Activated naive CD4-positive, alpha-beta T cell treated with anti-CD3 and anti-CD28 coated beads, Interleukin-2, amount 50 U/mL, for 16 hours (primary cell): ENCODE results near the gene PDZRN4.
"Not testable (repeated sequence)": the region's sequence is repeated elsewhere in the genome, so short reads cannot be mapped to it uniquely, and the experiment has no call there.

Experiments used
- DNase-seq: peaks from one replicate; pipeline ENCODE4 v3.0.0-alpha.2; 2020

Gene PDZRN4

DNA sequence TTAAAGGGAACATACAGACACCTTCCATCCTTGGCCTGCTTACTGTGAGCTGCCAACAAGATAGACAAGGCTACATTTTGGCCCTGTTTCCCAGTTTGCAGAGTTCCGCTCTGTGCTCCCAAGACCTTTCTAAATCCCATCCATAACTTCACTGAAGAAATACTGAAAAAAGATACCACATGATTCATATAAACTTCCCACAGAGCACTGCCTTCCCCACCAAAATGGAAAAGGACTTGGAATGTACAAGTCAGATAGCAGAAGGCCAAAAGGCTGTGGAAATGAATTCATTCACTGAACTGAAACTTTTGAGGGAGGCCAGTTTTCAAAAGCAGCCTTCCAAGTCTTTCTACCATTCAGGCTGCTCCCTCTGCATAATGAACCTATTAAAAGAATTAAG, 29.6 kb downstream of the PDZRN4 start:
- DNase-seq: no peak

GRCh38 chr12:41220931-41221330, 32.8 kb downstream of the PDZRN4 start:
- DNase-seq: no peak

GRCh38 chr12:41221491-41221890, 33.4 kb downstream of the PDZRN4 start:
- no peak for DNase-seq

DNA sequence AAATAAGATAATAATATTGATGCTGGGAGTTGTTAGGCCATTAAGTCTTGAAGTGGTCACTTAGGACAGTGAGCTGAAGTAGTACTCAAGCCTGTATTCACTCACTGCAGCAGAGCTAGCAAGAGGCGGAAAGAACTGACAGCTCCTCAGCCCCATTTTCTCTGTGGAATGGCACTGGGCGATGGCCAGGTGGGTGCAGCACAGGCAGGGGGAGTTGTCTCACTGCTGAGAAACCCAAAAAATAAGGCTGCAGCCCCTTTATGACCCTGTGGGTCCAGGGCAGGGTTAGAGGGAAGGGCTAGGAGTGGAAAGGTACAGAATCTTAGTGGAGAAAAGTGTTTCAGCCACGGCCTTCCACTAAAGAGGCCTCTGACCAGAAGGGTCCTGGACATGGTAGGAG, 35.5 kb downstream of the PDZRN4 start:
- DNase-seq: no peak

DNA sequence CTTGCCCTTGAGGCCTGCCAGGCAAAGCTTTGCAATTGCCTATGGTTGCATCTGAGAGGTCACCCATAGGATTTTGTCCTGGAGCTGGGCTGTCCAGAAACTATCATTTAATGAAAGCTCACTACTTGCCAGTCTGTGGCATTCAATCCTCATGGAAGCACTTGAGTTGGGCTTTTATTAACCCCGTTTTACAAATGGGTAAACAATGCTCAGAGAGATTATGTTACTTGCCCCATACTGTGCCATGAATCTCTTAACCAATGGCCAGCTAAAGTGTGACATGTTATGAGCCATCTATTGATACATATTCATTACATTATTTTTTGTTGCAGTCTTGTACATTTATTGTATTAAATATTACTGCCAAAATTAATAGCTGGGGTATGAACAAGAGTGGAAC, 35.9 kb downstream of the PDZRN4 start:
- no peak for DNase-seq

DNA sequence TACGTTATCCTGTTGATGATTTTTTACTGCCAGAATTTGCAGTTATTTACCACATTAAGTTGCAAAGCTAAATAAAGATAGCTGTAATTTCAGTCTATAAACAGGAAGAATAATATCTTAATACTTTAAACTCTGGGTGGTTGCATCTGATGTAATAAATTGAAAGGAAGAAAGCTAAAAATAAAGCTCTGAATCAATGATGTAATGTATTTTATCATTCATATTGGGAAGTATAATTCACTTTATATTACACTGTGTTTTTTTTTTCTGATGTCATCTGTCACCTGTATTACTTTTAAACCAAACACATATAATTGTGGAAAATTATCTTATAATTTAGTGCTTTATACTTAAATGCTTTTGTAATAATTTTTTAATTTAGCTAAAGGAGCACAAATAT, 37.1 kb downstream of the PDZRN4 start:
- DNase-seq: no peak

- no peak for DNase-seq
Observed at GRCh38 chr12:41228066-41228820, 40.1 kb downstream of the PDZRN4 start.

DNA sequence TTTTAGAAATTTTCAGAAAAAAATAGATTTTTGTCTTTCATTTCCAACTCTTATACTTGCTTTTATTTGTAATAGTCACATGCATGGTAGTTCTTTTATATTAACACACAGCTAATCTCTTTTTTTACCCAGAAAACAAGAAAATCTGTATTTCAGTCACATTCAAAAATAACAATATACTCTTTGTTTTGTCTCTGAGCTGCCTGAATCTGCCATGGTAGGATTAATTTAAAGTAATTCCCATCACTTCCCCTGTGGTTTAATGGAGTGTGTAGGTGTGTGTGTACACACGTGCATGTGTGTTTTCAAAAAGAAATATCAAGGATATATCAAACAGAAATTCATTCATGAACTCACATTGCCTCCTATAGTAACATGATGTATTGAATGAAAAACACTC, 42.6 kb downstream of the PDZRN4 start:
- no peak for DNase-seq

DNA sequence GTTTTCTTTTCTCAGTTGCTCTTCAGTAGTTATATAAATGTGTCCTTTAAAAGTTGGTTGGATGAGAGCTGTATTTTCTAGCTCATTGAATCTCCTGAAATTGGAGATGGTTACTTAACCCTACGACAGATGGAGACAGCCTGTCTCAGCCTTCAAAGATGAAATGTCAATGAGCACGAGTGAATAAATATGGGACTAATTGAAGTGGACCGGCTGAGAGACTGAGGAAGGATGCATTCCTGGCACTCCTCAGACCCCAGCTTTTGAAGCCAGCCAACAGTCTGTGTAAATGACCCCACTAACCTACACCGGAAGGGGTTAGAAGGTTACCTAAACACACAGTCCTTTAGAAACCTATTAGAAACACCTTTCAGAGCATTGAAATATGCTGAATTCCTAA, 46.6 kb downstream of the PDZRN4 start:
- DNase-seq: no peak

DNA sequence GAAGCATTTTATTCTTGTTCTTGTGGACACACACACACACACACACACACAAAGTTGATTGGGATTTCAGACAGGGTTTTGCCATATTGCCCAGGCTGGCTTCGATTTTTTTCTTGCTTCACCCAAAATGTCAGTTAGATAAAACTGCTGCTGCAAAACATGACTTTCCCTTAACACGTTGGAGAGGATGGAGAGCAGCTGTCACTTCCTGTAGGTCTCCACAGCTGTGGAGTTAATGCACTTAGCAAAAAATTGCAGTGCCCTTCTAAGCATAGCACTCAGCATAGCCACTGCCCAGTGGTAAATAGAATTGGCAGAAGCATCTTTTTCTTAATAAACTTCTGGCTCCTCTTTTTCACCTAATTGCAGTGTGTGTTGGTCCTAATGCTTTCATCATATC, 54.5 kb downstream of the PDZRN4 start:
- no peak for DNase-seq

- no peak for DNase-seq
Observed at GRCh38 chr12:41248391-41248790, 60.3 kb downstream of the PDZRN4 start.

- DNase-seq: no peak
Observed at GRCh38 chr12:41250748-41251147, 62.6 kb downstream of the PDZRN4 start.

- no peak for DNase-seq
Observed at GRCh38 chr12:41254004-41254914, 66.1 kb downstream of the PDZRN4 start.

DNA sequence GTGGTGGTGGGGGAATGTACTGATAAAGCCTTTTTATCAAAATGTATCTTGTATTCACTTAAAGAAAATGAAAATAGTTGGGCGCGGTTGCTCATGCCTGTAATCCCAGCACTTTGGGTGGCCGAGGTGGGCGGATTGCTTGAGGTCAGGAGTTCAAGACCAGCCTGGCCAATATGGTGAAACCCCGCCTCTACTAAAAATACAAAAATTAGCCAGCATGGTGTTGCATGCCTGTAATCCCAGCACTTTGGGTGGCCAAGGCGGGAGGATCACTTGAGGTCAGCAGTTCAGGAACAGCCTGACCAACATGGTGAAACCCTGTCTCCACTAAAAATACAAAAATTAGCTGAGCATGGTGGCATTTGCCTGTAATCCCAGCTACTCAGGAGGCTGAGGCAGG, 75.1 kb downstream of the PDZRN4 start:
- not testable (repeated sequence) for DNase-seq

- DNase-seq: no peak
Observed at GRCh38 chr12:41264281-41264680, 76.2 kb downstream of the PDZRN4 start.

DNA sequence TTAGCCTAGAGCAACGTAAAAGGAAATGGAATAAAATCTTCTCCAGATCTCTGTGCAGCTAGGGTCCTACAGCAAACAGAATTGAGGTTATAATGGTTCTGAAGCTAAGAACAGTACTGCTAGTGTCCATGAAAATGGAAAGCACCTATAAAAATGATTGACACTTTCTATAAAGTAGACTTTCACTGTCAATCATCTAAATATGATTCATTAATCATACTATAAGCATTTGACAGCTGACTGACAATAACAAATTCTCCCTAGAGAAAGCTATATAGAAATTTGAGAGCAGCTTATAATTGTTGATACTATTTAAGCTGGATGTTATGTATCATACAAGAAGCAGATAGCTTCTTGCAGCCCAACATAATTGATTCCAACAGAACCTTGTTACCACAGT, 80.9 kb downstream of the PDZRN4 start:
- no peak for DNase-seq

DNA sequence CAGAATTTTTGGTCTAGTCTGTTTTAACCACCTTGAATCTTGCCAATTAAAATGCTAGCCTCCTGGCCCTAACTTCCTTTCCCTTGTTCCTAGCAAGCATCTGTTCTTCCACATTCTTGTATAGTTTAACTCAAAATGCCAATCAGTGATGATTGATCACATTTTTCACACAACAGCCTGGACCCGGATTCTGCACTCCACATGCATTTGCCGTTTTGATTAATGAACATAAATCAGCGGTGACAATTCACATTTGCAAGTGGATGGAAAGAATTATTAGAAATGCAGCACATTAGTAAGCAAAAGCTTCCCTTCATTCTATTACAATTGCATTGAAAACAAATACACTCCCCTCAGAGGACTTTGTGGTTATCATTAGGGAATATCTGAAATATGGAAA, 83.4 kb downstream of the PDZRN4 start:
- no peak for DNase-seq

DNA sequence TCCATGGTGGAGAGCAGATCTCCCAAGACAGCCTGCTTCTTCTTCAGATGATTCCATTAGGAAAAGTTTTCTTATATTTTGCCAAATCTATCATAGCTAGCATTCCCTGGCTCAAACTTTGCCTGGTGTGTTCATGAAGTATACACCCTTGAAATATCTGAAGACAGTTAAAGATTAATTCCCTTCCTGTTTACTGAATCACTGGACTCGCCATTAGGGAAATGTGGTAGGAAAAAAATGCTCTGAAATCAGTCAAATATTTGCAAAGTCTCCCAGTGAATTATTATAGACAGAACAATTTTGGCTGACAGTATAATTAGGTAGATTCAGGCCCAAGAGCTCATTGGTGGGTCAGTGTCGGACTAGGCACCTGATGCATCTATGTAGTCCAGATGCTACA, 86.5 kb downstream of the PDZRN4 start:
- DNase-seq: no peak

GRCh38 chr12:41277100-41277945, 89.2 kb downstream of the PDZRN4 start:
- no peak for DNase-seq

GRCh38 chr12:41277946-41278267, 89.8 kb downstream of the PDZRN4 start:
- DNase-seq: no peak

GRCh38 chr12:41280341-41281095, 92.4 kb downstream of the PDZRN4 start:
- DNase-seq: not testable (repeated sequence)

- not testable (repeated sequence) for DNase-seq
Observed at GRCh38 chr12:41285470-41285869, 97.3 kb downstream of the PDZRN4 start.

- no peak for DNase-seq
Observed at GRCh38 chr12:41286426-41286825, 98.3 kb downstream of the PDZRN4 start.
